IPS DF 6.9 (cell line): ENCODE results near the gene EIF4G3.
"Not testable (repeated sequence)": the region's sequence is repeated elsewhere in the genome, so short reads cannot be mapped to it uniquely, and the experiment has no call there.

Experiments
- DNase-seq: peaks from one replicate; pipeline ENCODE4 v3.0.0-alpha.2; 2013; ENCODE audit warnings: low read depth, low spot score
- H3K27ac ChIP-seq: one replicate; pipeline ENCODE4 v1.5.1; 2013; ENCODE audit warnings: low read length, control low read depth
- H3K27me3 ChIP-seq: 2 replicates; pipeline ENCODE4 v1.6.1; 2013; ENCODE audit warnings: mild to moderate bottlenecking, low read length; ENCODE audit not compliant: control insufficient read depth, insufficient read depth
- H3K36me3 ChIP-seq: 2 replicates; pipeline ENCODE4 v1.6.1; 2013; ENCODE audit warnings: low read length; ENCODE audit not compliant: control insufficient read depth, insufficient read depth
- H3K4me1 ChIP-seq: 2 replicates; pipeline ENCODE4 v1.6.1; 2013; ENCODE audit warnings: low read length; ENCODE audit not compliant: control insufficient read depth, insufficient read depth
- H3K4me3 ChIP-seq: 2 replicates; pipeline ENCODE4 v1.5.1; 2013; ENCODE audit warnings: mild to moderate bottlenecking, low read length
- H3K9me3 ChIP-seq: 2 replicates; pipeline ENCODE4 v1.6.1; 2013; ENCODE audit warnings: low read length, inconsistent platforms; ENCODE audit not compliant: control insufficient read depth, insufficient read depth
- WGBS: extraction: QIAGEN DNeasy Blood & Tissue Kit; methylation state at CpG from one replicate; pipeline ENCODE4 v1.1.7; 2013; ENCODE audit warnings: mixed read lengths, missing lambda C conversion rate; ENCODE audit not compliant: insufficient read length, insufficient coverage; 5-methylcytosine and 5-hydroxymethylcytosine counted together

The EIF4G3 gene

GRCh38 chr1:20928146-20928545 lies 248.6 kb downstream of the EIF4G3 start:
- DNase-seq = no peak
- WGBS = no CpG with 5 or more reads among the region's 4 CpGs

GRCh38 chr1:20921285-20921684 lies 255.4 kb downstream of the EIF4G3 start:
- Histone ChIP-seq H3K9me3 (no peaks in the 10 kb centered on the region), H3K36me3 (no peaks in the 10 kb centered on the region), H3K4me1 (no peaks in the 10 kb centered on the region), H3K4me3 (no peak overlapping the region), H3K27me3 (no peaks in the 10 kb centered on the region), H3K27ac (no peak overlapping the region)
- no peak for DNase-seq
- WGBS = 100% methylated on average over 1 of the region's 3 CpGs

More at GRCh38 chr1:20928146-20928545, 248.6 kb downstream of the EIF4G3 start:
- Histone ChIP-seq H3K36me3 (no peaks in the 10 kb centered on the region), H3K4me3 (no peak overlapping the region), H3K9me3 (no peaks in the 10 kb centered on the region), H3K27ac (no peak overlapping the region), H3K4me1 (no peaks in the 10 kb centered on the region), H3K27me3 (no peaks in the 10 kb centered on the region)

GRCh38 chr1:20913242-20913641 lies 263.5 kb downstream of the EIF4G3 start:
- Histone ChIP-seq H3K4me1 (no peaks in the 10 kb centered on the region), H3K27me3 (no peaks in the 10 kb centered on the region), H3K27ac (no peak overlapping the region), H3K4me3 (no peak overlapping the region), H3K9me3 (no peaks in the 10 kb centered on the region), H3K36me3 (no peaks in the 10 kb centered on the region)
- DNase-seq = no peak
- no CpG with 5 or more reads among the region's 2 CpGs for WGBS

- no CpG with 5 or more reads among the region's 2 CpGs for WGBS
- H3K9me3 ChIP-seq, H3K27ac ChIP-seq, H3K36me3 ChIP-seq, H3K27me3 ChIP-seq, H3K4me1 ChIP-seq, H3K4me3 ChIP-seq, DNase-seq: not testable (repeated sequence)
Observed at GRCh38 chr1:20907526-20907925, 269.2 kb downstream of the EIF4G3 start.

GRCh38 chr1:20903437-20903836 lies 273.3 kb downstream of the EIF4G3 start:
- Histone ChIP-seq H3K9me3 (no peaks in the 10 kb centered on the region), H3K27me3 (no peaks in the 10 kb centered on the region), H3K4me3 (no peak overlapping the region), H3K4me1 (no peaks in the 10 kb centered on the region), H3K27ac (no peak overlapping the region), H3K36me3 (no peaks in the 10 kb centered on the region)
- WGBS = no CpG with 5 or more reads among the region's 2 CpGs
- DNase-seq = no peak

- H3K4me1 ChIP-seq = no peaks in the 10 kb centered on the region
- H3K4me3 ChIP-seq = no peak overlapping the region
- DNase-seq = no peak
- no peak overlapping the region for H3K27ac ChIP-seq
- no peaks in the 10 kb centered on the region for H3K36me3 ChIP-seq
- H3K9me3 ChIP-seq = no peaks in the 10 kb centered on the region
- H3K27me3 ChIP-seq = no peaks in the 10 kb centered on the region
Observed at GRCh38 chr1:20900056-20900455, 276.6 kb downstream of the EIF4G3 start.

GRCh38 chr1:20899154-20899972 lies 277.3 kb downstream of the EIF4G3 start:
- WGBS = no CpG with 5 or more reads among the region's 5 CpGs
- H3K9me3 ChIP-seq = no peaks in the 10 kb centered on the region
- DNase-seq = no peak
- no peaks in the 10 kb centered on the region for H3K36me3 ChIP-seq
- H3K27ac ChIP-seq = no peak overlapping the region
- H3K4me3 ChIP-seq = no peak overlapping the region
- H3K4me1 ChIP-seq = no peaks in the 10 kb centered on the region
- no peaks in the 10 kb centered on the region for H3K27me3 ChIP-seq

GRCh38 chr1:20896826-20897225 lies 279.9 kb downstream of the EIF4G3 start:
- WGBS = no CpG with 5 or more reads among the region's 1 CpG
- no peak overlapping the region for H3K4me3 ChIP-seq
- H3K27me3 ChIP-seq = no peaks in the 10 kb centered on the region
- no peak overlapping the region for H3K27ac ChIP-seq
- DNase-seq = no peak
- no peaks in the 10 kb centered on the region for H3K4me1 ChIP-seq
- H3K9me3 ChIP-seq = no peaks in the 10 kb centered on the region
- H3K36me3 ChIP-seq = no peaks in the 10 kb centered on the region; the same call in 1 of the 2 replicates

GRCh38 chr1:20893931-20894330 lies 282.8 kb downstream of the EIF4G3 start:
- no peak for DNase-seq
- no peaks in the 10 kb centered on the region for H3K4me1 ChIP-seq
- no CpG with 5 or more reads among the region's 1 CpG for WGBS
- H3K36me3 ChIP-seq = no peaks in the 10 kb centered on the region; the same call in 1 of the 2 replicates
- no peak overlapping the region for H3K27ac ChIP-seq
- H3K27me3 ChIP-seq = no peaks in the 10 kb centered on the region
- no peak overlapping the region for H3K4me3 ChIP-seq
- H3K9me3 ChIP-seq = no peaks in the 10 kb centered on the region

GRCh38 chr1:20891091-20891490 lies 285.6 kb downstream of the EIF4G3 start:
- H3K4me3 ChIP-seq = no peak overlapping the region
- no peak for DNase-seq
- WGBS = no CpG with 5 or more reads among the region's 1 CpG
- H3K4me1 ChIP-seq = no peaks in the 10 kb centered on the region
- no peaks in the 10 kb centered on the region for H3K27me3 ChIP-seq
- H3K9me3 ChIP-seq = no peaks in the 10 kb centered on the region
- H3K27ac ChIP-seq = no peak overlapping the region
- H3K36me3 ChIP-seq = no peaks in the 10 kb centered on the region; the same call in 1 of the 2 replicates

GRCh38 chr1:20887246-20887645 lies 289.5 kb downstream of the EIF4G3 start:
- H3K36me3 ChIP-seq = no peaks in the 10 kb centered on the region
- H3K27me3 ChIP-seq = no peaks in the 10 kb centered on the region
- no CpG with 5 or more reads among the region's 2 CpGs for WGBS
- H3K9me3 ChIP-seq = no peaks in the 10 kb centered on the region
- DNase-seq = no peak
- no peaks in the 10 kb centered on the region for H3K4me1 ChIP-seq
- no peak overlapping the region for H3K27ac ChIP-seq
- no peak overlapping the region for H3K4me3 ChIP-seq
